ENCODE data around the gene ATP2B3.

The ATP2B3 gene

DNA sequence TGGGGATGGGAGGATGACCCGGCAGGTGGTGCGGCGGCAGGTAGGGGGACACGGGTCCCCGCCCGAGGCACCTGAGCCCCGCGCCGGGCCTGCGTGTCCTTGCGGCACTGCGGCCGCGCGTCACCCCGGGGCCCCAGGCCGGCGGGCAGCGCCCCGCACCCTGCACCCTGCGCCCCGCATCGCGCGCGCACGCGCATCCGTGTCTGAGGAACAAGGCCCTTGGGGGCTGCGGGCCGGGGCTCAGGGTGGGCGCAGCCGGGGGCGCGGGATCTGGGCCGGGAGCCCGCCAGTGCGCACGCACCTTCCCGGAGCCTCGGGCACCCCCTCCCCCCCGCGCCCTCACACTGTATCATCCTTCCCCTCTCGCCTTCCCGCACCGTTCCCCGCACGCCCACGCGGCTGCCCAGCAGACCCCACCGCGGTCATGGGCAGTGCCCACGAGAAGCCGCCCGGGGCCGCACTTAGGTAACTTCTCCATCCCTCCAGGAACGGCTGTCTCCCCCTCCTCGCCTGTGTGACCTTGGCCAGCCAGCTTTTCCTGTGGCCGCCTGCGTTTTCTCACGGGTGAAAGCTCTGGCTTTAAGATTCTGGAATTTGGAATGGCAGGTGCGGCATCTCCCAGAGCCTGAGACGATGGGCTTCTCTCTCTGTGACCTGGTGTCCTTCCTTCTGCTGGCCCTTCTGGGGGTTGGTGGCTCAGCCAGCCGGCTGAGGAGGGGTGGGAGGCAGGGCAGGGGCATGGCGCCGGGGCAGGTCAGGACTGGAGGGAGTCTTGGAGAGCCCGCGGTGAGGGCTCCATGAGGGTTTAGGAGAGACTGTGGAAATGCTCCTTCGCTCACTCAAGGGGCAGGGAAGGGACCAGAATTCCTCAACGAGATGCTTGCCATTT is 748 bp downstream of the ATP2B3 start:
- Histone ChIP-seq H2AK5ac (ENCODE audit: low read length) (no peak overlapping the region), H3K4me2 (ENCODE audit: low read length) (no peak overlapping the region), H3K27me3 (ENCODE audit: insufficient read depth, low read length, poor library complexity) (peaks cover 8% of the 10 kb centered on the region), H3K36me3 (ENCODE audit: control insufficient read depth, insufficient read depth, low read length) (no peaks in the 10 kb centered on the region), H2BK15ac (replicated peaks; ENCODE audit: low read depth) (no peak overlapping the region), H3K4ac (ENCODE audit: low read depth, low read length) (no peak overlapping the region), H3K9ac (ENCODE audit: low read length) (no peak overlapping the region), H3K56ac (ENCODE audit: low read length) (no peak overlapping the region), H3K4me1 (ENCODE audit: control insufficient read depth, low read depth, low read length) (no peaks in the 10 kb centered on the region), H3K18ac (ENCODE audit: low read length) (no peak overlapping the region), H3K79me2 (ENCODE audit: control insufficient read depth, insufficient read depth, low read length) (no peaks in the 10 kb centered on the region), H3K4me3 (ENCODE audit: low read length) (no peak overlapping the region), H2BK120ac (ENCODE audit: low read depth, low read length) (no peak overlapping the region), H3K79me1 (ENCODE audit: low read length) (no peaks in the 10 kb centered on the region), H3K23ac (ENCODE audit: low read length) (no peak overlapping the region), H4K8ac (ENCODE audit: low read depth, low read length) (no peak overlapping the region), H2BK5ac (ENCODE audit: low read length) (no peak overlapping the region), H4K5ac (ENCODE audit: low read length) (no peak overlapping the region), H3K27ac (ENCODE audit: low read depth, low read length) (no peak overlapping the region)
- no CpG with 5 or more reads among the region's 70 CpGs for WGBS (ENCODE audit: extremely low coverage, insufficient coverage, low lambda C conversion rate)
- no peak for DNase-seq

DNA sequence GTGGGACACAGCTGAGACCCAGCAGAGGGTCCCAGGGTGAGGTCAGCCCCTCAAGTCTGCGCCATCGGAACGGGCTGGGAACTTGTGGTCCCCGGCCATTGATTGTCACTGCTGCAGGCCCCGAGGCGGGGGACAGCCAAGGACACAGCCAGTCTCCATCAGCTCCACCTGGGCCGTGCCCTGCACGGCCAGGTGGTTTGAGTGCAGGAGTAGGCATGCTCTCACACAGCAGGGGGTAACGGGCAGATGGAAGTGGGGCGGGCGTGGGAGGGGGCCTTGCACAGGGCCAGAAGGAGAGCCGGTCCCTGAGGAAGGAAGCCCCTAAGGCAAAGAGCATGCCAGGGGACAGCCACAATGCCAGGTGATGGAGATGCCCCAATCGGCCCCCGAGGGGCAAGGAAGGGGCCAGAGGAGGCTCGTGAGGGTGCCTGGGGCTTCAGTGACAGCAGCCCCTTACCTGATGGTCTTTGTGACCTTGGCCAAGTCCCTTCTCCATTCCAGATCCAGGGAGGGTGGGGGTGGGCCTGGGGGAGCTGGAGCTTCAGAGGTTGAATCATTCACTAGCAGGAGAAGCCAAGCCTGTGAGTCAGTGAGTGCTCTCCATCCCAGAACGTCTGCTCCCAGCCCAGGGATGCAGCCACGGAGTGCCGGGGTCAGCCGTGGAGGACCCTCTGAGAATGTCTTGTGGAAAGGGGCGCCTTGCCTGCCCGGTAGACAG is 2.3 kb downstream of the ATP2B3 start:
- DNase-seq: no peak
- H3K4me2 ChIP-seq (ENCODE audit: low read length): no peak overlapping the region
- H3K79me1 ChIP-seq (ENCODE audit: low read length): no peaks in the 10 kb centered on the region
- WGBS (ENCODE audit: extremely low coverage, insufficient coverage, low lambda C conversion rate): no CpG with 5 or more reads among the region's 21 CpGs
- H3K36me3 ChIP-seq (ENCODE audit: control insufficient read depth, insufficient read depth, low read length): no peaks in the 10 kb centered on the region
- H3K23ac ChIP-seq (ENCODE audit: low read length): no peak overlapping the region
- no peak overlapping the region for H4K5ac ChIP-seq (ENCODE audit: low read length)
- H3K4ac ChIP-seq (ENCODE audit: low read depth, low read length): no peak overlapping the region
- no peak overlapping the region for H4K8ac ChIP-seq (ENCODE audit: low read depth, low read length)
- no peak overlapping the region for H3K56ac ChIP-seq (ENCODE audit: low read length)
- no peak overlapping the region for H2BK15ac ChIP-seq (replicated peaks; ENCODE audit: low read depth)
- H3K79me2 ChIP-seq (ENCODE audit: control insufficient read depth, insufficient read depth, low read length): no peaks in the 10 kb centered on the region
- H2BK120ac ChIP-seq (ENCODE audit: low read depth, low read length): no peak overlapping the region
- no peaks in the 10 kb centered on the region for H3K4me1 ChIP-seq (ENCODE audit: control insufficient read depth, low read depth, low read length)
- H3K4me3 ChIP-seq (ENCODE audit: low read length): no peak overlapping the region
- H3K27ac ChIP-seq (ENCODE audit: low read depth, low read length): no peak overlapping the region
- H3K27me3 ChIP-seq (ENCODE audit: insufficient read depth, low read length, poor library complexity): peaks cover 8% of the 10 kb centered on the region
- no peak overlapping the region for H3K9ac ChIP-seq (ENCODE audit: low read length)
- no peak overlapping the region for H2AK5ac ChIP-seq (ENCODE audit: low read length)
- H2BK5ac ChIP-seq (ENCODE audit: low read length): no peak overlapping the region
- H3K18ac ChIP-seq (ENCODE audit: low read length): no peak overlapping the region

DNA sequence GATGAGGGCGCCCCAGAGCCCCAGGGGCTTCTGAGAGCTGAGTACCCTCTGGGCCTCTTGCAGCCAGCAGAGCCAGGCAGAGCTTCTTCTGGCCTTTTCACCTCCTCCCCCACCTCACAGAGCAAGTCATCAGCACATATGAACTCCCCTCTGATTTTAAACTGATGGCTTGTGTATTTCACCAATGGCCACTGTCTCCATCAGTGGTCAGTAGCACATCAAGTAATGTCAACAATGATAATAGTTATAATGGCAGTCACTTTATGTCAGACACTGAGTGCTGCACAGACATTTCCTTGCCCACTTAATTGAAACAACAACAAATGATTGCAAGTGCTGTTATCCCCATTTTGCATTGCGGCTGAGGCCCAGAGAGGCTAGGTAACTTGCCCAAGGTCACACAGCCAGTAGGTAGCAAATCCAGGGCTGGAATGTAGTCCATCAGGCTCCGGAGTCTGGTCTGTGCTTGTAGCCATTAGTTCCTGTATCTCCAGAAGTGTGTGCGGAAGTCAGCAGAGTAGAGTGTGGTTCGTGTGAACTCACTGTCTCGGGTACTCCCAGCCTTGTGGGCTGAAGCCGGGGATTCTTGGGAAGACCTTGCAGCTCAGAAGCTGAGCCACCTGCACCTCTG is 3.0 kb downstream of the ATP2B3 start:
- H4K5ac ChIP-seq (ENCODE audit: low read length): no peak overlapping the region
- peaks cover 8% of the 10 kb centered on the region for H3K27me3 ChIP-seq (ENCODE audit: insufficient read depth, low read length, poor library complexity)
- no CpG with 5 or more reads among the region's 7 CpGs for WGBS (ENCODE audit: extremely low coverage, insufficient coverage, low lambda C conversion rate)

DNA sequence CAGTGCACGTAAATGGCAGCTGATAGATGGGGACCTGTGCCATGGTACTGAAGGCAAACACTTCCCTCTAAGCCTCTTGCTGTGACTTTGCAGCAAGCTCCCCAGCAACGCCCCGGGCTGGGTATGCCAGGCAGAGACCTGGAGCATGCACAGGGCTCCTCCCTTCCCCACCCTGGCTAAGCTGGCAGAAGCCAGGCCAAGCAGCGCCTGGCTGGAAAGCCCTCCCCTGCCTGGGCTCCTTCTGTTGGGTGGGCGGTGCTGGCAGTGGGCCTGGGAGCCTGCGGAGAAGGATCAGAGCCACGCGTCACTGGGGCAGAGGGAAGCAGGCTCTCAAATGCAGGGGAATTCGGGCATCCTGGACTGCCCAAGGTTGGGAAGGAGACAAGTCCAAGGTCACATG is 3.6 kb downstream of the ATP2B3 start:
- Histone ChIP-seq H3K27ac (ENCODE audit: low read depth, low read length) (no peak overlapping the region), H3K18ac (ENCODE audit: low read length) (no peak overlapping the region), H3K79me2 (ENCODE audit: control insufficient read depth, insufficient read depth, low read length) (no peaks in the 10 kb centered on the region), H3K4me2 (ENCODE audit: low read length) (no peak overlapping the region), H3K27me3 (ENCODE audit: insufficient read depth, low read length, poor library complexity) (peaks cover 8% of the 10 kb centered on the region), H2AK5ac (ENCODE audit: low read length) (no peak overlapping the region), H4K5ac (ENCODE audit: low read length) (no peak overlapping the region), H3K9ac (ENCODE audit: low read length) (no peak overlapping the region), H3K4ac (ENCODE audit: low read depth, low read length) (no peak overlapping the region), H3K23ac (ENCODE audit: low read length) (no peak overlapping the region), H2BK120ac (ENCODE audit: low read depth, low read length) (no peak overlapping the region), H3K56ac (ENCODE audit: low read length) (no peak overlapping the region), H3K79me1 (ENCODE audit: low read length) (no peaks in the 10 kb centered on the region), H3K36me3 (ENCODE audit: control insufficient read depth, insufficient read depth, low read length) (no peaks in the 10 kb centered on the region), H4K8ac (ENCODE audit: low read depth, low read length) (no peak overlapping the region), H3K4me1 (ENCODE audit: control insufficient read depth, low read depth, low read length) (no peaks in the 10 kb centered on the region), H3K4me3 (ENCODE audit: low read length) (no peak overlapping the region), H2BK5ac (ENCODE audit: low read length) (no peak overlapping the region), H2BK15ac (replicated peaks; ENCODE audit: low read depth) (no peak overlapping the region)
- no peak for DNase-seq
- WGBS (ENCODE audit: extremely low coverage, insufficient coverage, low lambda C conversion rate): no CpG with 5 or more reads among the region's 9 CpGs

More for the DNA sequence above, 3.0 kb downstream of the ATP2B3 start:
- DNase-seq: no peak
- no peak overlapping the region for H3K27ac ChIP-seq (ENCODE audit: low read depth, low read length)
- no peak overlapping the region for H3K4me2 ChIP-seq (ENCODE audit: low read length)
- H3K79me1 ChIP-seq (ENCODE audit: low read length): no peaks in the 10 kb centered on the region
- H3K79me2 ChIP-seq (ENCODE audit: control insufficient read depth, insufficient read depth, low read length): no peaks in the 10 kb centered on the region
- no peak overlapping the region for H3K4me3 ChIP-seq (ENCODE audit: low read length)
- no peak overlapping the region for H3K18ac ChIP-seq (ENCODE audit: low read length)
- no peaks in the 10 kb centered on the region for H3K4me1 ChIP-seq (ENCODE audit: control insufficient read depth, low read depth, low read length)
- H3K36me3 ChIP-seq (ENCODE audit: control insufficient read depth, insufficient read depth, low read length): no peaks in the 10 kb centered on the region
- H3K4ac ChIP-seq (ENCODE audit: low read depth, low read length): no peak overlapping the region
- H2BK15ac ChIP-seq (replicated peaks; ENCODE audit: low read depth): no peak overlapping the region
- H3K23ac ChIP-seq (ENCODE audit: low read length): no peak overlapping the region
- H4K8ac ChIP-seq (ENCODE audit: low read depth, low read length): no peak overlapping the region
- no peak overlapping the region for H3K9ac ChIP-seq (ENCODE audit: low read length)
- no peak overlapping the region for H3K56ac ChIP-seq (ENCODE audit: low read length)
- no peak overlapping the region for H2BK5ac ChIP-seq (ENCODE audit: low read length)
- no peak overlapping the region for H2AK5ac ChIP-seq (ENCODE audit: low read length)
- H2BK120ac ChIP-seq (ENCODE audit: low read depth, low read length): no peak overlapping the region

DNA sequence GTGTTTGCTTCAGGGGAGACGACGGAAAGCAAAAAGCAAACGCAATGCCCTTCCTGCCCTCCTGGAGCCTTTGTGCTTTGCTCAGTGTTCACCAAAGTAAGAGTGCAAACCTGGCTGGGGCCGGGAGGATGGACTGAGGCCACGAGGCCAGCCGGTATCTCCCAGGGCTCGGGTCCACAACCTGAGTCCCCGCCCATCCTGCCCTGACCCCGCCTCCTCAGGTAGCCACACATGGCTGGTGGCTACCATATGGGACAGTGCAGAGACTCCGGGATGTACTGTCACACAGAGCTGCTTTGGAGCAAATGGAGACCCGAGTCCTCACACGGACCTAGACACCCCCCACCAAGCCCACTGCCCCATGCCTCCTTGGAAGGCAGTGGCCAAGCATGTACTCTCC is 4.8 kb downstream of the ATP2B3 start:
- Histone ChIP-seq H3K36me3 (ENCODE audit: control insufficient read depth, insufficient read depth, low read length) (no peaks in the 10 kb centered on the region), H2BK5ac (ENCODE audit: low read length) (no peak overlapping the region), H3K18ac (ENCODE audit: low read length) (no peak overlapping the region), H3K79me2 (ENCODE audit: control insufficient read depth, insufficient read depth, low read length) (no peaks in the 10 kb centered on the region), H3K27ac (ENCODE audit: low read depth, low read length) (no peak overlapping the region), H3K4me1 (ENCODE audit: control insufficient read depth, low read depth, low read length) (no peaks in the 10 kb centered on the region), H2BK120ac (ENCODE audit: low read depth, low read length) (no peak overlapping the region), H4K8ac (ENCODE audit: low read depth, low read length) (no peak overlapping the region), H3K56ac (ENCODE audit: low read length) (no peak overlapping the region), H3K4me3 (ENCODE audit: low read length) (no peak overlapping the region), H3K27me3 (ENCODE audit: insufficient read depth, low read length, poor library complexity) (peaks cover 8% of the 10 kb centered on the region), H4K5ac (ENCODE audit: low read length) (no peak overlapping the region), H2AK5ac (ENCODE audit: low read length) (no peak overlapping the region), H3K4me2 (ENCODE audit: low read length) (no peak overlapping the region), H3K4ac (ENCODE audit: low read depth, low read length) (no peak overlapping the region), H3K23ac (ENCODE audit: low read length) (no peak overlapping the region), H3K79me1 (ENCODE audit: low read length) (no peaks in the 10 kb centered on the region), H3K9ac (ENCODE audit: low read length) (no peak overlapping the region), H2BK15ac (replicated peaks; ENCODE audit: low read depth) (no peak overlapping the region)
- DNase-seq: no peak
- no CpG with 5 or more reads among the region's 12 CpGs for WGBS (ENCODE audit: extremely low coverage, insufficient coverage, low lambda C conversion rate)
